Activated CD8-positive, alpha-beta memory T cell treated with anti-CD3 and anti-CD28 coated beads for 48 hours (primary cell): Measurements from ENCODE around the gene TPSG1.
"Not testable (repeated sequence)": the region's sequence is repeated elsewhere in the genome, so short reads cannot be mapped to it uniquely, and the experiment has no call there.

Experiments
- DNase-seq, 3 experiments: peaks; one replicate each; pipeline ENCODE4 v3.0.0-alpha.2; 2020; ENCODE audit warnings: low read depth in 2 of 3, low spot score in 2 of 3

Gene TPSG1

GRCh38 chr16:1216681-1217400, 8.2 kb downstream of the TPSG1 start:
- DNase-seq = no peak

GRCh38 chr16:1216296-1216619, 8.8 kb downstream of the TPSG1 start:
- DNase-seq = no peak

GRCh38 chr16:1215574-1216295, 9.3 kb downstream of the TPSG1 start:
- no peak for DNase-seq

GRCh38 chr16:1214719-1215118, 10.3 kb downstream of the TPSG1 start:
- no peak for DNase-seq

GRCh38 chr16:1213796-1214372, 11.2 kb downstream of the TPSG1 start:
- DNase-seq = no peak

- DNase-seq = no peak
Observed at GRCh38 chr16:1213231-1213630, 11.8 kb downstream of the TPSG1 start.

- DNase-seq = no peak
Observed at GRCh38 chr16:1212616-1213194, 12.4 kb downstream of the TPSG1 start.

GRCh38 chr16:1211451-1212268, 13.4 kb downstream of the TPSG1 start:
- no peak for DNase-seq

- no peak for DNase-seq
Observed at GRCh38 chr16:1210461-1210860, 14.6 kb downstream of the TPSG1 start.

- no peak for DNase-seq
Observed at GRCh38 chr16:1209081-1209480, 16.0 kb downstream of the TPSG1 start.

- no peak for DNase-seq
Observed at GRCh38 chr16:1208239-1208830, 16.7 kb downstream of the TPSG1 start.

GRCh38 chr16:1206786-1207185, 18.3 kb downstream of the TPSG1 start:
- DNase-seq = no peak

- no peak for DNase-seq
Observed at GRCh38 chr16:1206326-1206725, 18.7 kb downstream of the TPSG1 start.

GRCh38 chr16:1204933-1205332, 20.1 kb downstream of the TPSG1 start:
- no peak for DNase-seq

GRCh38 chr16:1202274-1202673, 22.8 kb downstream of the TPSG1 start:
- no peak for DNase-seq

GRCh38 chr16:1201444-1201843, 23.6 kb downstream of the TPSG1 start:
- no peak for DNase-seq

- no peak for DNase-seq
Observed at GRCh38 chr16:1200014-1200627, 24.9 kb downstream of the TPSG1 start.

- no peak for DNase-seq
Observed at GRCh38 chr16:1199347-1200013, 25.6 kb downstream of the TPSG1 start.

- not testable (repeated sequence) for DNase-seq
Observed at GRCh38 chr16:1198671-1199346, 26.3 kb downstream of the TPSG1 start.
